Activated naive CD8-positive, alpha-beta T cell treated with anti-CD3 and anti-CD28 coated beads for 36 hours (primary cell): ENCODE data around the gene LRSAM1. TPM values are rescaled to one million over a fixed set of nuclear protein-coding genes. Genes with fewer than 3 reads are reported as not detected.
"Not testable (repeated sequence)": the region's sequence is repeated elsewhere in the genome, so short reads cannot be mapped to it uniquely, and the experiment has no call there.

Source experiments
- DNase-seq: peaks from one replicate; pipeline ENCODE4 v3.0.0; 2021
- H3K27ac Mint-ChIP-seq: one replicate; pipeline ENCODE4 v1.8.0; 2022; ENCODE audit warnings: mild to moderate bottlenecking, moderate library complexity, mixed read lengths
- H3K27me3 Mint-ChIP-seq: one replicate; pipeline ENCODE4 v1.8.0; 2022; ENCODE audit warnings: mild to moderate bottlenecking, mixed read lengths
- H3K36me3 Mint-ChIP-seq: one replicate; pipeline ENCODE4 v1.8.0; 2021; ENCODE audit warnings: mild to moderate bottlenecking, mixed read lengths
- H3K4me1 Mint-ChIP-seq: one replicate; pipeline ENCODE4 v1.8.0; 2021; ENCODE audit warnings: mixed read lengths
- H3K4me3 Mint-ChIP-seq: one replicate; pipeline ENCODE4 v1.8.0; 2022; ENCODE audit warnings: mild to moderate bottlenecking, moderate library complexity, mixed read lengths
- H3K9me3 Mint-ChIP-seq: one replicate; pipeline ENCODE4 v1.8.0; 2022; ENCODE audit warnings: mixed read lengths
- total RNA-seq, 2 experiments: library from RNA; stranded (reverse); gene quantifications; one replicate each; pipeline ENCODE4 v1.2.3, GENCODE V29; 2021

LRSAM1 gene
- total RNA-seq, 2 experiments from 2014 or later = 17.7 to 20.7 TPM

GRCh38 chr9:127463382-127463781 is 12.1 kb downstream of the LRSAM1 start:
- no peaks in the 10 kb centered on the region for H3K9me3 Mint-ChIP-seq
- H3K36me3 Mint-ChIP-seq = peaks cover 18% of the 10 kb centered on the region
- no peaks in the 10 kb centered on the region for H3K27me3 Mint-ChIP-seq
- H3K4me1 Mint-ChIP-seq = no peaks in the 10 kb centered on the region
- no peak overlapping the region for H3K4me3 Mint-ChIP-seq
- no peak for DNase-seq
- H3K27ac Mint-ChIP-seq = no peak overlapping the region

DNA sequence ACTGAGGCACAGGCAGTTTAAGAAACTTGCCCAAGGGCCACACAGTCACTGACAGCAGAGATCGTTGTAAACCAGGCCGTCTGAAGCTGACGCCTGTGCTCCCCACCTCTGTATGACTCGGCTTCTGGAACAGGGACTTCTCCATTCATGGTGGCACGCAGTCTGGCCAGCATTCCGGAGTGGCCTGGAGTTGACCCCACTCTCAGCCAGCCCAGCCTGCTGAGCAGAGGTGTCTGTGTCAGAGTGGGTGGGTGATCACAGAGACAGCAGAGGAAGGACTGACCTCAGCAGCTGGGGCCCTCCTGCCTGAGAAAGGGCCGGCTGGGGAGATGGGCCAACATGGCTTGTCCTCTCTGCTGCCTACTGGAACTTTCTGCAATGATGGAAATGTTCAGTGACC is 12.6 kb downstream of the LRSAM1 start:
- Mint-ChIP-seq H3K36me3 (peaks cover 20% of the 10 kb centered on the region), H3K27me3 (no peaks in the 10 kb centered on the region), H3K4me3 (no peak overlapping the region), H3K27ac (no peak overlapping the region), H3K9me3 (no peaks in the 10 kb centered on the region), H3K4me1 (no peaks in the 10 kb centered on the region)
- DNase-seq = no peak

DNA sequence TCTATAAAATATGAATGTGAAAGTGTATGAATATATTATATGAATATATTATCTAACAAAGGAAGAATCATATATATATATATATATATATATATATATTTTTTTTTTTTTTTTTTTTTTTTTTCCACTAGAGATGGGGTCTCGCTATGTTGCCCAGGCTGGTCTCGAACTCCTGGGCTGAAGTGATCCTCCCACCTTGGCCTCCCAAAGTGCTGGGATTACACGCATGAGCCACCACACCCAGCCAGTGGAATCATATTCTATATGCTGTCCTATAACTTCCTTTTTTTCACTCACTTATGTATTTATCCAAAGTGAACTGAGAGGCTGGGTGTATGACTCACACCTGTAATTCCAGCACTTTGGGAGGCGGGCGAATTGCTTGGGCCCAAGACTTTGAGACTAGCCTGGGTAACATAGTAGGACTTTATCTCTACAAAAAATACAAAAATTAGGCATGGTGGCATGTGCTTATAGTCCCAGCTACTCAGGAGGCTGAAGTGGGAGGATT is 15.2 kb downstream of the LRSAM1 start:
- not testable (repeated sequence) for H3K27me3 Mint-ChIP-seq, DNase-seq, H3K4me1 Mint-ChIP-seq, H3K27ac Mint-ChIP-seq, H3K4me3 Mint-ChIP-seq, H3K9me3 Mint-ChIP-seq
- H3K36me3 Mint-ChIP-seq = peaks cover 21% of the 10 kb centered on the region

GRCh38 chr9:127467621-127468020 is 16.3 kb downstream of the LRSAM1 start:
- peaks cover 18% of the 10 kb centered on the region for H3K36me3 Mint-ChIP-seq
- no peaks in the 10 kb centered on the region for H3K27me3 Mint-ChIP-seq
- H3K4me3 Mint-ChIP-seq = no peak overlapping the region
- no peak for DNase-seq
- no peak overlapping the region for H3K27ac Mint-ChIP-seq
- no peaks in the 10 kb centered on the region for H3K9me3 Mint-ChIP-seq
- no peaks in the 10 kb centered on the region for H3K4me1 Mint-ChIP-seq

GRCh38 chr9:127470662-127471061 is 19.4 kb downstream of the LRSAM1 start:
- Mint-ChIP-seq H3K9me3 (no peaks in the 10 kb centered on the region), H3K27me3 (no peaks in the 10 kb centered on the region), H3K4me1 (no peaks in the 10 kb centered on the region), H3K4me3 (no peak overlapping the region), H3K36me3 (peaks cover 18% of the 10 kb centered on the region), H3K27ac (no peak overlapping the region)
- DNase-seq = no peak

DNA sequence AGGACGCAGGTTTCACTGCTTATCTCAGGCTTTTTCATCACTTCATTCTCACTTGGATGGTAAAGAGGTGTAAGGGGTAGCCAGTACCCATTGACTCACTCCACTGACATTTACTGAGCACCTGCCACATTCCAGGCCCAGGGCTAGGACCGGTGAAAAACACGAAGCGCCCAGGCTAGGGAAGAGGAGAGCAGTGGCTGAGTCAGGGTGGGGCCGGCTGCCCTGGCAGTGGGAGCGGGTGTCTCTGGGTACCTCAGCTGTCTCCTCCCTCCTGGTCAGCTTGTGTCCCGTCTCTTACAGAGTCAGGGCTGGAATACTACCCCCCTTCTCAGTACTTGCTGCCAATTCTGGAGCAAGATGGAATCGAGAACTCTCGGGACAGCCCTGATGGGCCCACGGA is 22.2 kb downstream of the LRSAM1 start:
- DNase-seq = no peak
- H3K4me3 Mint-ChIP-seq = no peak overlapping the region
- H3K9me3 Mint-ChIP-seq = no peaks in the 10 kb centered on the region
- no peaks in the 10 kb centered on the region for H3K27me3 Mint-ChIP-seq
- H3K36me3 Mint-ChIP-seq = peaks cover 20% of the 10 kb centered on the region
- no peaks in the 10 kb centered on the region for H3K4me1 Mint-ChIP-seq
- H3K27ac Mint-ChIP-seq = no peak overlapping the region

DNA sequence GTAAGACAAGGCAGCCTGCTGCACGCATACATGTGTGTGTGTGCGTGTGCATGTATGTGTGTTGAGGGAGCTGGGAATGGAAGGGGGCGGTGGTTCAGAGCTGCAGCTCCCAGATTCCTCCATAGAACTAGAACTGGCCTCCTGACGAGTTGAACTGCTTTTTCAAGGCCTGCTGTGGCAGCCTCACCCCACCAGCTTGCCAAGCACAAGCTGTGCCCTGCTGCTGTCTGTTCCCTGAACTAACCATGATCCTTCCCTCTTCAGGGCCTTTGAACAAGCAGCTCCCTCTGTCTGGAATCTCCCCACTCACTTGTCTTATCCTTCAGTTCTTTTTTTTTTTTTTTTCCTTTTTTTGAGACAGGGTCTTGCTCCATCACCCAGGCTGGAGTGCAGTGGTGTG is 22.6 kb downstream of the LRSAM1 start:
- H3K27ac Mint-ChIP-seq = no peak overlapping the region
- H3K9me3 Mint-ChIP-seq = no peaks in the 10 kb centered on the region
- DNase-seq = no peak
- peaks cover 21% of the 10 kb centered on the region for H3K36me3 Mint-ChIP-seq
- H3K4me3 Mint-ChIP-seq = no peak overlapping the region
- no peaks in the 10 kb centered on the region for H3K4me1 Mint-ChIP-seq
- H3K27me3 Mint-ChIP-seq = no peaks in the 10 kb centered on the region

DNA sequence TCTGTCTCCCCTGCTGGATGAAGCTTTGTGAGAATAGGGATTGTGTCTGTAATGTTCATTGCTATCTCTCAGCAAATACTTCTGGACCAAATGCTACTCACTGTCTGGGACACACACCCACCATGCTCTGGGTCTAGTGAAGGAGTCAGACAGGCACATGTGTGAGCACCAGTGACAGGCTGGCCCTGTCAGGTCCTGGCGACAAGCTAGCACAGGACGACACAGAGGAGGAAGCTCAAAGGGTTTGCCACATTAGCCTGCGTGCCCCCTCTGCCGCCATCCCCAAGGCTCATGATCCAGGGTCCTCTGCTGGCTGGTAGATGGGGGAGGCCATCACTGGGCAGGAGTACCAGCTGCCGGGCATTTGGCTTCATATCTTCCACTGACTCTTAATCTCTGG is 23.3 kb downstream of the LRSAM1 start:
- no peak for DNase-seq
- Mint-ChIP-seq H3K27ac (no peak overlapping the region), H3K9me3 (no peaks in the 10 kb centered on the region), H3K4me3 (no peak overlapping the region), H3K4me1 (no peaks in the 10 kb centered on the region), H3K36me3 (peaks cover 18% of the 10 kb centered on the region), H3K27me3 (no peaks in the 10 kb centered on the region)

- DNase-seq = no peak
These were observed 28.3 kb downstream of the LRSAM1 start for GRCh38 chr9:127479507-127480081.

DNA sequence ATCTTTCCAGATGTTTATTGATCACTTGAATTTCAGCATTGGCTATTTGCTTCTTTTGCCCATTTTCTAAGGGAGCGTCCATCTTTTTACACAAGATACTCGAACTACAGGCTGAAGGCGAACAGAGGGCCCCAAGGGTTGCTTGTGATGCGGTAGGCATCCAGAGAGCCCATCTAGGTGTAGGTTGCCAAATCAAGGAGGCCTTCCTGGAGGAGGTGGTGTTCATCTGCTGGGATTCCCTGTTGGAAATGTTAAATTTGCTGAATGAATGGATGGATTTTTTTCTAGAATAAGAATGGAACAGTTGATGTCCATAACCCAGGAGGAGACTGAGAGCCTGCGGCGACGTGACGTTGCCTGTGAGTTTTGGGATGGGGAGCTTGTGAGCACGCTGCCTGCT is 31.4 kb downstream of the LRSAM1 start:
- Mint-ChIP-seq H3K4me3 (no peak overlapping the region), H3K36me3 (peaks cover 19% of the 10 kb centered on the region), H3K4me1 (no peaks in the 10 kb centered on the region), H3K27ac (no peak overlapping the region), H3K27me3 (no peaks in the 10 kb centered on the region), H3K9me3 (no peaks in the 10 kb centered on the region)
- no peak for DNase-seq

More at GRCh38 chr9:127479507-127480081, 28.3 kb downstream of the LRSAM1 start:
- Mint-ChIP-seq H3K27me3 (no peaks in the 10 kb centered on the region), H3K27ac (no peak overlapping the region), H3K36me3 (peaks cover 19% of the 10 kb centered on the region), H3K4me3 (no peak overlapping the region), H3K9me3 (no peaks in the 10 kb centered on the region), H3K4me1 (no peaks in the 10 kb centered on the region)

GRCh38 chr9:127485995-127486394 is 34.7 kb downstream of the LRSAM1 start:
- no peak for DNase-seq
- no peaks in the 10 kb centered on the region for H3K9me3 Mint-ChIP-seq
- no peak overlapping the region for H3K27ac Mint-ChIP-seq
- H3K36me3 Mint-ChIP-seq = peaks cover 11% of the 10 kb centered on the region
- no peak overlapping the region for H3K4me3 Mint-ChIP-seq
- no peaks in the 10 kb centered on the region for H3K27me3 Mint-ChIP-seq
- H3K4me1 Mint-ChIP-seq = no peaks in the 10 kb centered on the region

- Mint-ChIP-seq H3K9me3 (no peaks in the 10 kb centered on the region), H3K27me3 (no peaks in the 10 kb centered on the region), H3K4me1 (no peaks in the 10 kb centered on the region), H3K27ac (no peak overlapping the region), H3K36me3 (peaks cover 6% of the 10 kb centered on the region), H3K4me3 (no peak overlapping the region)
- DNase-seq = no peak
These were observed 37.6 kb downstream of the LRSAM1 start for GRCh38 chr9:127488946-127489345.

GRCh38 chr9:127489471-127490115 is 38.3 kb downstream of the LRSAM1 start:
- Mint-ChIP-seq H3K36me3 (no peaks in the 10 kb centered on the region), H3K9me3 (no peaks in the 10 kb centered on the region), H3K4me3 (no peak overlapping the region)

GRCh38 chr9:127490535-127491230 is 39.4 kb downstream of the LRSAM1 start:
- Mint-ChIP-seq H3K9me3 (no peaks in the 10 kb centered on the region), H3K27me3 (no peaks in the 10 kb centered on the region), H3K36me3 (no peaks in the 10 kb centered on the region), H3K27ac (no peak overlapping the region), H3K4me1 (no peaks in the 10 kb centered on the region), H3K4me3 (no peak overlapping the region)
- no peak for DNase-seq

More at GRCh38 chr9:127489471-127490115, 38.3 kb downstream of the LRSAM1 start:
- Mint-ChIP-seq H3K4me1 (no peaks in the 10 kb centered on the region), H3K27ac (no peak overlapping the region), H3K27me3 (no peaks in the 10 kb centered on the region)
- DNase-seq = no peak

GRCh38 chr9:127491516-127491915 is 40.2 kb downstream of the LRSAM1 start:
- Mint-ChIP-seq H3K36me3 (peaks cover 2% of the 10 kb centered on the region), H3K27me3 (no peaks in the 10 kb centered on the region), H3K9me3 (no peaks in the 10 kb centered on the region), H3K4me3 (no peak overlapping the region), H3K27ac (no peak overlapping the region), H3K4me1 (no peaks in the 10 kb centered on the region)
- DNase-seq = no peak
